ENCODE data around the gene ACYP1.
"Not testable (repeated sequence)": the region's sequence is repeated elsewhere in the genome, so short reads cannot be mapped to it uniquely, and the experiment has no call there.

Gene ACYP1

GRCh38 chr14:75068294-75069120 is 4.7 kb upstream of the ACYP1 start:
- no peak for DNase-seq (ENCODE audit: low read depth in 2 of 2)

GRCh38 chr14:75067765-75068164 is 3.9 kb upstream of the ACYP1 start:
- not testable (repeated sequence) for DNase-seq (ENCODE audit: low read depth in 2 of 2)

GRCh38 chr14:75067212-75067611 is 3.4 kb upstream of the ACYP1 start:
- DNase-seq (ENCODE audit: low read depth in 2 of 2): no peak

GRCh38 chr14:75066691-75067090 is 2.9 kb upstream of the ACYP1 start:
- no peak for DNase-seq (ENCODE audit: low read depth in 2 of 2)

- no peak for DNase-seq (ENCODE audit: low read depth in 2 of 2)
Observed at GRCh38 chr14:75064205-75064567, 362 bp upstream of the ACYP1 start.

GRCh38 chr14:75063013-75063412 is 811 bp downstream of the ACYP1 start:
- no peak for DNase-seq (ENCODE audit: low read depth in 2 of 2)

GRCh38 chr14:75060420-75060819 is 3.4 kb downstream of the ACYP1 start:
- no peak for DNase-seq (ENCODE audit: low read depth in 2 of 2)

GRCh38 chr14:75059642-75060041 is 4.2 kb downstream of the ACYP1 start:
- DNase-seq (ENCODE audit: low read depth in 2 of 2): no peak

GRCh38 chr14:75054421-75054820 is 9.4 kb downstream of the ACYP1 start:
- DNase-seq (ENCODE audit: low read depth in 2 of 2): no peak

- no peak for DNase-seq (ENCODE audit: low read depth in 2 of 2)
Observed at GRCh38 chr14:75053396-75054291, 10.2 kb downstream of the ACYP1 start.

GRCh38 chr14:75051556-75051899 is 12.3 kb downstream of the ACYP1 start:
- no peak for DNase-seq (ENCODE audit: low read depth in 2 of 2)

- DNase-seq (ENCODE audit: low read depth in 2 of 2): peak; percentile 49 to 76
Observed at GRCh38 chr14:75050852-75051555, 12.8 kb downstream of the ACYP1 start, which contains the start of gene MLH3. Gene MLH3, minus strand, starts transcription at chr14:75051467. Its CDS starts 1,812 bp downstream, at chr14:75049655.

- no peak for DNase-seq (ENCODE audit: low read depth in 2 of 2)
Observed at GRCh38 chr14:75049731-75050201, 14.1 kb downstream of the ACYP1 start.

GRCh38 chr14:75049136-75049535 is 14.7 kb downstream of the ACYP1 start:
- DNase-seq (ENCODE audit: low read depth in 2 of 2): no peak

GRCh38 chr14:75048101-75048500 is 15.7 kb downstream of the ACYP1 start:
- no peak for DNase-seq (ENCODE audit: low read depth in 2 of 2)

GRCh38 chr14:75047506-75047905 is 16.3 kb downstream of the ACYP1 start:
- no peak for DNase-seq (ENCODE audit: low read depth in 2 of 2)

GRCh38 chr14:75046899-75047298 is 16.9 kb downstream of the ACYP1 start:
- no peak for DNase-seq (ENCODE audit: low read depth in 2 of 2)

- DNase-seq (ENCODE audit: low read depth in 2 of 2): no peak
Observed at GRCh38 chr14:75046275-75046674, 17.5 kb downstream of the ACYP1 start.

- no peak for DNase-seq (ENCODE audit: low read depth in 2 of 2)
Observed at GRCh38 chr14:75044752-75045151, 19.1 kb downstream of the ACYP1 start.

GRCh38 chr14:75044322-75044721 is 19.5 kb downstream of the ACYP1 start:
- DNase-seq (ENCODE audit: low read depth in 2 of 2): no peak

- DNase-seq (ENCODE audit: low read depth in 2 of 2): no peak
Observed at GRCh38 chr14:75042035-75042434, 21.8 kb downstream of the ACYP1 start.

GRCh38 chr14:75041613-75042012 is 22.2 kb downstream of the ACYP1 start:
- no peak for DNase-seq (ENCODE audit: low read depth in 2 of 2)

All from stimulated activated CD8-positive, alpha-beta memory T cell treated with anti-CD3 and anti-CD28 coated beads, Interleukin-7, amount 100 ng/mL, for 4 hours (primary cell).